Transverse colon (tissue), 4 donors: ENCODE measurements around the gene SCN4B. TPM values are rescaled to one million over a fixed set of nuclear protein-coding genes. Genes with fewer than 3 reads are reported as not detected.

Experiments
- DNase-seq: peaks from one replicate; pipeline ENCODE4 v3.0.0-alpha.2; 2019
- H3K27ac ChIP-seq, 4 donors: fragments of 200-600 bp; sonication (generic); 2 replicates each; pipeline ENCODE4 v1.5.1; 2016 to 2018; ENCODE audit warnings: inconsistent platforms in 4 of 4
- H3K27me3 ChIP-seq: fragments of 200-600 bp; sonication (generic); 2 replicates; pipeline ENCODE4 v1.5.1; 2017; ENCODE audit warnings: inconsistent platforms
- H3K36me3 ChIP-seq, 4 donors: fragments of 200-600 bp; sonication (generic); 2 replicates each; pipeline ENCODE4 v1.5.1; 2017 to 2019; ENCODE audit warnings: inconsistent platforms in 4 of 4
- H3K4me1 ChIP-seq, 4 donors: fragments of 200-600 bp; sonication (generic); 2 replicates each; pipeline ENCODE4 v1.5.1; 2017 to 2020; ENCODE audit warnings: inconsistent platforms in 4 of 4
- H3K4me3 ChIP-seq, 4 donors: fragments of 200-600 bp; sonication (generic); 1 replicate in 1 of 4; 2 replicates in 3 of 4; pipeline versions ENCODE4 v1.5.1 to v1.6.1; 2017 to 2019; ENCODE audit warnings: inconsistent platforms in 4 of 4
- H3K9me3 ChIP-seq, 2 donors: fragments of 200-600 bp; sonication (generic); 2 replicates each; pipeline ENCODE4 v1.5.1; 2017 to 2019; ENCODE audit warnings: inconsistent platforms in 2 of 2
- CTCF ChIP-seq, 5 experiments: fragments of 200-600 bp in 3 of 5; fragments of 450-650 bp in 2 of 5; sonication (generic) in 3 of 5; IDR thresholded peaks; 1 replicate in 2 of 5; 2 replicates in 3 of 5; pipeline ENCODE4 v1.5.1; 2016 to 2017; ENCODE audit warnings: antibody characterized with exemption in 5 of 5, inconsistent platforms in 3 of 5, mild to moderate bottlenecking in 2 of 5, moderate library complexity in 1 of 5
- EP300 ChIP-seq: sonication (generic); formaldehyde crosslinking; IDR thresholded peaks from one replicate; pipeline ENCODE4 v1.6.1; 2017; ENCODE audit warnings: antibody characterized with exemption, low read depth
- POLR2A ChIP-seq: fragments of 450-650 bp; IDR thresholded peaks from one replicate; pipeline ENCODE4 v1.6.1; 2016; ENCODE audit warnings: antibody characterized with exemption, mild to moderate bottlenecking, moderate library complexity
- POLR2AphosphoS5 ChIP-seq, 3 donors: sonication (generic); formaldehyde crosslinking; IDR thresholded peaks; one replicate each; pipeline ENCODE4 v1.6.1; 2016; ENCODE audit warnings: antibody characterized with exemption in 3 of 3
- WGBS, 2 donors: methylation state at CpG; one replicate each; pipeline ENCODE4 v1.1.5; 2018; ENCODE audit warnings: low coverage in 1 of 2; 5-methylcytosine and 5-hydroxymethylcytosine counted together
- in situ Hi-C, 4 donors: fragments of 200-750 bp; cut with MboI; loops; one replicate each; pipeline versions ENCODE4 v1.15.0 to v1.15.1; 2017; ENCODE audit warnings: low sequenced_read_pairs in 3 of 4, low pct_ligation_motif_present in 1 of 4, low pct_unique_long_range_greater_than_20kb in 1 of 4
- intact Hi-C: fragments of 100-400 bp; cut with DNase I; formaldehyde crosslinking; loops from one replicate; pipeline ENCODE4 v1.15.1; 2023; ENCODE audit warnings: low total_unique reads
- total RNA-seq, 4 donors: library from RNA; depleted of rRNA; stranded (reverse); fragments of >200 nt; gene quantifications; one replicate each; pipeline ENCODE4 v1.1.0, GENCODE V29; 2016

The SCN4B gene
- total RNA-seq, 4 donors from 2014 or later = 0.41 to 1.1 (median 0.75) TPM; not detected in 1

GRCh38 chr11:118099838-118100556 is 52.6 kb downstream of the SCN4B start:
- in situ Hi-C loops (no loop called here), intact Hi-C loops (no loop called here)
- no peak for TF ChIP-seq POLR2AphosphoS5 (IDR thresholded peaks at IDR 0.05)
- no peak for TF ChIP-seq EP300
- TF ChIP-seq CTCF (IDR thresholded peaks at IDR 0.05) = no peak
- no peak overlapping the region for H3K27ac ChIP-seq
- no peaks in the 10 kb centered on the region for H3K27me3 ChIP-seq
- no peaks in the 10 kb centered on the region for H3K36me3 ChIP-seq
- WGBS, 2 donors = 89 to 100% methylated on average over 1 to 10 of the region's 10 CpGs
- DNase-seq = no peak
- no peak overlapping the region for H3K4me3 ChIP-seq
- no peaks in the 10 kb centered on the region for H3K9me3 ChIP-seq
- no peaks in the 10 kb centered on the region for H3K4me1 ChIP-seq

GRCh38 chr11:118098996-118099837 is 53.4 kb downstream of the SCN4B start:
- Histone ChIP-seq H3K9me3 (no peaks in the 10 kb centered on the region), H3K4me1 (no peaks in the 10 kb centered on the region), H3K27ac (no peak overlapping the region), H3K4me3 (no peak overlapping the region), H3K36me3 (no peaks in the 10 kb centered on the region), H3K27me3 (no peaks in the 10 kb centered on the region)
- intact Hi-C loops (no loop called here), in situ Hi-C loops (no loop called here)
- TF ChIP-seq POLR2A (no peak), CTCF (IDR thresholded peaks at IDR 0.05) (no peak), EP300 (no peak), POLR2AphosphoS5 (IDR thresholded peaks at IDR 0.05) (no peak)
- no peak for DNase-seq
- 65 to 74% methylated on average over 4 to 11 of the region's 11 CpGs for WGBS, 2 donors

GRCh38 chr11:118095967-118096367 is 56.7 kb downstream of the SCN4B start:
- in situ Hi-C loops = no loop called here
- Histone ChIP-seq H3K27ac (no peak overlapping the region), H3K4me3 (no peak overlapping the region), H3K9me3 (no peaks in the 10 kb centered on the region), H3K4me1 (peaks cover 0 to 14% (median 3%) of the 10 kb centered on the region in 4 donors), H3K27me3 (no peaks in the 10 kb centered on the region), H3K36me3 (no peaks in the 10 kb centered on the region)
- intact Hi-C loops = no loop called here
- DNase-seq = no peak
- WGBS, 2 donors = 39% methylated on average over 1 of the region's 1 CpG; no CpG with 5 or more reads in 1 of the 2 donors
- TF ChIP-seq POLR2A = no peak
- no peak for TF ChIP-seq CTCF (IDR thresholded peaks at IDR 0.05)
- TF ChIP-seq POLR2AphosphoS5 (IDR thresholded peaks at IDR 0.05) = no peak
- TF ChIP-seq EP300 = no peak

GRCh38 chr11:118095493-118095892 is 57.1 kb downstream of the SCN4B start:
- no peak for DNase-seq
- no peak overlapping the region for H3K4me3 ChIP-seq
- no peaks in the 10 kb centered on the region for H3K9me3 ChIP-seq
- no peaks in the 10 kb centered on the region for H3K27me3 ChIP-seq
- in situ Hi-C loops = no loop called here
- WGBS, 2 donors = 85 to 88% methylated on average over 2 to 4 of the region's 4 CpGs
- intact Hi-C loops = no loop called here
- H3K36me3 ChIP-seq = no peaks in the 10 kb centered on the region
- no peak overlapping the region for H3K27ac ChIP-seq
- TF ChIP-seq EP300 = no peak
- TF ChIP-seq CTCF (IDR thresholded peaks at IDR 0.05) = no peak
- TF ChIP-seq POLR2A = no peak
- H3K4me1 ChIP-seq = peaks cover 0 to 18% (median 3%) of the 10 kb centered on the region in 4 donors
